IMR-90 (cell line): ENCODE measurements around the gene EEF1AKMT1. TPM values are rescaled to one million over a fixed set of nuclear protein-coding genes. Genes with fewer than 3 reads are reported as not detected.

Source experiments
- ATAC-seq: fragments of 200-7000 bp; cut with Tn5 transposase; 2 replicates; pipeline ENCODE4 v1.9.1; 2020; ENCODE audit warnings: low read depth, mild to moderate bottlenecking, moderate library complexity
- BruUV-seq: library from RNA; stranded (reverse); fragments of 400-500 nt; replicated peaks from 2 replicates; lab custom pipeline; 2021; lab: Mats Ljungman, UMichigan
- CTCF ChIA-PET: fragments of 300-600 bp; formaldehyde crosslinking; extraction: SDS; loops from one replicate; lab custom pipeline; 2021; ENCODE audit warnings: antibody characterized with exemption; lab: Yijun Ruan, JAX
- POLR2A ChIA-PET: fragments of 300-600 bp; sonication (Branson Sonifier 250); formaldehyde crosslinking; loops from one replicate; lab custom pipeline; 2022; ENCODE audit warnings: antibody characterized with exemption; ENCODE audit not compliant: unreplicated experiment; lab: Charles Lee
- DNase-seq: peaks from one replicate; pipeline ENCODE4 v3.0.0; 2013
- H2AFZ ChIP-seq: replicated peaks from 2 replicates; pipeline ENCODE3; 2013; ENCODE audit warnings: low read length, mild to moderate bottlenecking; ENCODE audit not compliant: poor library complexity
- H2AK5ac ChIP-seq: 2 replicates; pipeline ENCODE4 v1.6.1; 2013; ENCODE audit warnings: low read depth, low read length, inconsistent platforms
- H2AK9ac ChIP-seq: replicated peaks from 2 replicates; pipeline ENCODE3; 2013; ENCODE audit warnings: mild to moderate bottlenecking, low read depth, low read length, moderate library complexity; ENCODE audit not compliant: poor library complexity
- H2BK120ac ChIP-seq: 2 replicates; pipeline ENCODE4 v1.6.1; 2013; ENCODE audit warnings: low read depth, low read length, inconsistent platforms
- H2BK15ac ChIP-seq: 3 replicates; pipeline ENCODE4 v1.6.1; 2013; ENCODE audit warnings: low read depth, low read length, inconsistent platforms
- H2BK20ac ChIP-seq: 2 replicates; pipeline ENCODE4 v1.6.1; 2013; ENCODE audit warnings: low read depth, mild to moderate bottlenecking, inconsistent platforms, low read length, moderate library complexity
- H2BK5ac ChIP-seq: 2 replicates; pipeline ENCODE4 v1.6.1; 2013; ENCODE audit warnings: mild to moderate bottlenecking, low read depth, low read length, inconsistent platforms; ENCODE audit not compliant: poor library complexity, severe bottlenecking
- H3K14ac ChIP-seq: replicated peaks from 2 replicates; pipeline ENCODE4 v1.6.1; 2013; ENCODE audit warnings: low read depth, low read length, inconsistent platforms
- H3K18ac ChIP-seq: 2 replicates; pipeline ENCODE4 v1.6.1; 2013; ENCODE audit warnings: low read depth, low read length, control low read depth
- H3K23ac ChIP-seq: 2 replicates; pipeline ENCODE4 v1.6.1; 2013; ENCODE audit warnings: low read depth, low read length, inconsistent platforms
- H3K27ac ChIP-seq: 2 replicates; pipeline ENCODE4 v1.5.1; 2013; ENCODE audit warnings: mild to moderate bottlenecking, control low read depth, low read length; ENCODE audit not compliant: insufficient read depth
- H3K27me3 ChIP-seq: 2 replicates; pipeline ENCODE4 v1.6.1; 2013; ENCODE audit warnings: low read length; ENCODE audit not compliant: control insufficient read depth, insufficient read depth
- H3K36me3 ChIP-seq: 2 replicates; pipeline ENCODE4 v1.6.1; 2013; ENCODE audit warnings: low read length, mixed read lengths; ENCODE audit not compliant: control insufficient read depth, insufficient read depth
- H3K4ac ChIP-seq: 2 replicates; pipeline ENCODE4 v1.6.1; 2013; ENCODE audit warnings: low read depth, low read length, inconsistent platforms
- H3K4me1 ChIP-seq: 2 replicates; pipeline ENCODE4 v1.6.1; 2013; ENCODE audit warnings: low read length, mixed read lengths; ENCODE audit not compliant: control insufficient read depth, insufficient read depth
- H3K4me2 ChIP-seq: 2 replicates; pipeline ENCODE4 v1.6.1; 2013; ENCODE audit warnings: low read depth, mild to moderate bottlenecking, control low read depth, low read length, moderate library complexity
- H3K4me3 ChIP-seq: 2 replicates; pipeline ENCODE4 v1.5.1; 2013; ENCODE audit warnings: low read depth, mild to moderate bottlenecking, control low read depth, low read length, moderate library complexity; ENCODE audit not compliant: insufficient read depth
- H3K56ac ChIP-seq: 2 replicates; pipeline ENCODE4 v1.6.1; 2013; ENCODE audit warnings: low read length, inconsistent platforms; ENCODE audit not compliant: insufficient read depth; ENCODE audit errors: extremely low read depth
- H3K79me1 ChIP-seq, 2 experiments: 2 replicates each; pipeline ENCODE4 v1.6.1; 2013; ENCODE audit warnings: low read length in 2 of 2, inconsistent platforms in 1 of 2, low read depth in 1 of 2
- H3K9ac ChIP-seq: 2 replicates; pipeline ENCODE4 v1.6.1; 2013; ENCODE audit warnings: low read depth, low read length, control low read depth
- H3K9me1 ChIP-seq: 2 replicates; pipeline ENCODE4 v1.6.1; 2013; ENCODE audit warnings: low read length, inconsistent platforms; ENCODE audit not compliant: insufficient read depth
- H3K9me3 ChIP-seq: 2 replicates; pipeline ENCODE4 v1.6.1; 2013; ENCODE audit warnings: low read length; ENCODE audit not compliant: control insufficient read depth, insufficient read depth
- H4K20me1 ChIP-seq: 2 replicates; pipeline ENCODE4 v1.6.1; 2013; ENCODE audit warnings: low read length, inconsistent platforms; ENCODE audit not compliant: insufficient read depth
- H4K5ac ChIP-seq: 2 replicates; pipeline ENCODE4 v1.6.1; 2013; ENCODE audit warnings: mild to moderate bottlenecking, low read depth, low read length, control low read depth
- H4K8ac ChIP-seq, 2 experiments: 2 replicates each; pipeline ENCODE4 v1.6.1; 2013; ENCODE audit warnings: low read depth in 2 of 2, low read length in 2 of 2, control low read depth in 1 of 2, inconsistent platforms in 1 of 2
- H4K91ac ChIP-seq: 2 replicates; pipeline ENCODE4 v1.6.1; 2013; ENCODE audit warnings: low read depth, low read length, inconsistent platforms; ENCODE audit not compliant: insufficient read depth
- BHLHE40 ChIP-seq: fragments of 150-350 bp; IDR thresholded peaks from 2 replicates; pipeline ENCODE4 v1.6.1; 2016; ENCODE audit warnings: mild to moderate bottlenecking, low read depth, low read length
- CEBPB ChIP-seq: IDR thresholded peaks from 2 replicates; pipeline ENCODE4 v1.6.1; 2012; ENCODE audit warnings: low read depth, low read length, improper control_type of control experiment
- CHD1 ChIP-seq: IDR thresholded peaks from 2 replicates; pipeline ENCODE4 v1.6.1; 2012; ENCODE audit warnings: low read depth, low read length, improper control_type of control experiment
- FOS ChIP-seq: fragments of 150-350 bp; IDR thresholded peaks from 2 replicates; pipeline ENCODE4 v1.6.1; 2016; ENCODE audit warnings: low read depth, low read length
- MAFK ChIP-seq: IDR thresholded peaks from 2 replicates; pipeline ENCODE4 v1.6.1; 2012; ENCODE audit warnings: low read depth, low read length, improper control_type of control experiment
- MXI1 ChIP-seq: IDR thresholded peaks from 2 replicates; pipeline ENCODE4 v1.6.1; 2012; ENCODE audit warnings: low read depth, mild to moderate bottlenecking, low read length, moderate library complexity, borderline replicate concordance
- NFE2L2 ChIP-seq: fragments of 150-350 bp; IDR thresholded peaks from 2 replicates; pipeline ENCODE4 v1.6.1; 2016; ENCODE audit warnings: low read depth, mild to moderate bottlenecking, low read length
- POLR2A ChIP-seq: IDR thresholded peaks from 2 replicates; pipeline ENCODE4 v1.6.1; 2012; ENCODE audit warnings: mild to moderate bottlenecking, low read depth, low read length
- RAD21 ChIP-seq: IDR thresholded peaks from 2 replicates; pipeline ENCODE4 v1.6.1; 2012; ENCODE audit warnings: low read length, improper control_type of control experiment
- RCOR1 ChIP-seq: IDR thresholded peaks from 2 replicates; pipeline ENCODE4 v1.6.1; 2012; ENCODE audit warnings: mild to moderate bottlenecking, low read length, improper control_type of control experiment; ENCODE audit not compliant: insufficient replicate concordance
- RFX5 ChIP-seq: IDR thresholded peaks from 2 replicates; pipeline ENCODE4 v1.8.0; 2012; ENCODE audit warnings: low read depth, mild to moderate bottlenecking, low read length, moderate library complexity
- SMC3 ChIP-seq: fragments of 150-350 bp; IDR thresholded peaks from 2 replicates; pipeline ENCODE4 v1.6.1; 2016; ENCODE audit warnings: low read depth, mild to moderate bottlenecking, antibody characterized with exemption, low read length, moderate library complexity
- WGBS, 2 experiments: methylation state at CpG; one replicate each; pipeline versions ENCODE4 v1.1.5 to v1.1.7; 2013; ENCODE audit warnings: missing lambda C conversion rate in 2 of 2; ENCODE audit not compliant: insufficient read length in 1 of 2; ENCODE audit errors: extremely low coverage in 2 of 2; 5-methylcytosine and 5-hydroxymethylcytosine counted together
- dilution Hi-C: fragments of 300-500 bp; cut with HindIII; formaldehyde crosslinking; loops from one replicate; pipeline ENCODE4 v1.14.3; 2018; ENCODE audit warnings: low sequenced_read_pairs; ENCODE audit not compliant: unreplicated experiment
- in situ Hi-C: fragments of 300-500 bp; cut with MboI; formaldehyde crosslinking; loops from 3 replicates; pipeline ENCODE4 v1.14.3; 2019; ENCODE audit warnings: low sequenced_read_pairs, inconsistent platforms, mixed read lengths
- intact Hi-C: fragments of 100-400 bp; cut with micrococcal nuclease; formaldehyde crosslinking; loops from 2 replicates; pipeline ENCODE4 v1.10.0; 2022
- polyA plus RNA-seq, 3 experiments: library from polyadenylated mRNA; depleted of rRNA; stranded (reverse); fragments of >200 nt; gene quantifications; 2 replicates each; pipeline ENCODE4 v1.2.3, GENCODE V29; 2012; ENCODE audit warnings: low replicate concordance in 1 of 3
- total RNA-seq: library from RNA; depleted of rRNA; stranded (reverse); fragments of >200 nt; gene quantifications from 2 replicates; pipeline ENCODE4 v1.2.3, GENCODE V29; 2012
- TF ChIP-seq, protein P1 (sequence below): fragments of 150-350 bp; IDR thresholded peaks from 2 replicates; pipeline ENCODE4 v1.6.1; 2016; ENCODE audit warnings: low read depth, mild to moderate bottlenecking, low read length, moderate library complexity, borderline replicate concordance
- TF ChIP-seq, protein P2 (sequence below): fragments of 150-350 bp; IDR thresholded peaks from 2 replicates; pipeline ENCODE4 v1.6.1; 2017; ENCODE audit warnings: mild to moderate bottlenecking, antibody characterized with exemption, low read length, low read depth
- TF ChIP-seq, protein P3 (sequence below): conservative IDR thresholded peaks from 2 replicates; pipeline ENCODE4 v1.5.1; 2012; ENCODE audit warnings: mild to moderate bottlenecking, low read depth, low read length, improper control_type of control experiment

EEF1AKMT1 gene
- total and polyA plus RNA-seq, 2 of the 4 experiments (the other 2 are of a cell fraction) = 10.0 to 10.6 TPM

DNA sequence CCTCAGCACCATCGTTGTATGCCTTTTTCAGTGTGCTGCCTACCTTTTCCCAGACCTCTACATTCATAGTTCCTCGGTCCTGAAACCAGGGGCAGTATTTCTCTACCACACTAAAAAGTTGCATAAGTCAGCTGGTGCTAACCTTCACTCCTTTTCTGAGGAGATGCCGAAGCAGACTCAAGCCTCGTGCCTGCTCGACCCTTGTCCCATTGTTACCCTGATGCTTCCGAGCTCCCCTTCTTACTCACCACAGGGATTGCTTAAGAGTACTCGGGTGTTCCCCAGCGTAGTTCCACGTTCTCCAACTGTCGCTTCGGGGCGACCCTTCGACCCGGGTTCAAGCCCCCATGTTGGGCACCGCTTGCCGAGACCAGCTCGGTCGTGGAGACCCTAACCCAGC lies 89.2 kb downstream of the EEF1AKMT1 start:
- no peaks in the 10 kb centered on the region for H4K20me1 ChIP-seq
- H3K4me3 ChIP-seq = no peak overlapping the region
- H3K27me3 ChIP-seq = no peaks in the 10 kb centered on the region
- no peak overlapping the region for H4K91ac ChIP-seq
- ATAC-seq (no peak), DNase-seq (no peak)
- H3K79me1 ChIP-seq = no peaks in the 10 kb centered on the region
- no peak overlapping the region for H3K27ac ChIP-seq
- H3K4ac ChIP-seq = no peak overlapping the region
- TF ChIP-seq RFX5 (no peak), NFE2L2 (no peak), MAFK (no peak), CEBPB (no peak), CHD1 (no peak), POLR2A (no peak), FOS (no peak), BHLHE40 (no peak), RAD21 (no peak), RCOR1 (no peak), SMC3 (no peak), MXI1 (no peak)
- TF ChIP-seq, protein P1, sequence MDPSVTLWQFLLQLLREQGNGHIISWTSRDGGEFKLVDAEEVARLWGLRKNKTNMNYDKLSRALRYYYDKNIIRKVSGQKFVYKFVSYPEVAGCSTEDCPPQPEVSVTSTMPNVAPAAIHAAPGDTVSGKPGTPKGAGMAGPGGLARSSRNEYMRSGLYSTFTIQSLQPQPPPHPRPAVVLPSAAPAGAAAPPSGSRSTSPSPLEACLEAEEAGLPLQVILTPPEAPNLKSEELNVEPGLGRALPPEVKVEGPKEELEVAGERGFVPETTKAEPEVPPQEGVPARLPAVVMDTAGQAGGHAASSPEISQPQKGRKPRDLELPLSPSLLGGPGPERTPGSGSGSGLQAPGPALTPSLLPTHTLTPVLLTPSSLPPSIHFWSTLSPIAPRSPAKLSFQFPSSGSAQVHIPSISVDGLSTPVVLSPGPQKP = no peak
- TF ChIP-seq, protein P2, sequence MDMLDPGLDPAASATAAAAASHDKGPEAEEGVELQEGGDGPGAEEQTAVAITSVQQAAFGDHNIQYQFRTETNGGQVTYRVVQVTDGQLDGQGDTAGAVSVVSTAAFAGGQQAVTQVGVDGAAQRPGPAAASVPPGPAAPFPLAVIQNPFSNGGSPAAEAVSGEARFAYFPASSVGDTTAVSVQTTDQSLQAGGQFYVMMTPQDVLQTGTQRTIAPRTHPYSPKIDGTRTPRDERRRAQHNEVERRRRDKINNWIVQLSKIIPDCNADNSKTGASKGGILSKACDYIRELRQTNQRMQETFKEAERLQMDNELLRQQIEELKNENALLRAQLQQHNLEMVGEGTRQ = no peak
- TF ChIP-seq, protein P3, sequence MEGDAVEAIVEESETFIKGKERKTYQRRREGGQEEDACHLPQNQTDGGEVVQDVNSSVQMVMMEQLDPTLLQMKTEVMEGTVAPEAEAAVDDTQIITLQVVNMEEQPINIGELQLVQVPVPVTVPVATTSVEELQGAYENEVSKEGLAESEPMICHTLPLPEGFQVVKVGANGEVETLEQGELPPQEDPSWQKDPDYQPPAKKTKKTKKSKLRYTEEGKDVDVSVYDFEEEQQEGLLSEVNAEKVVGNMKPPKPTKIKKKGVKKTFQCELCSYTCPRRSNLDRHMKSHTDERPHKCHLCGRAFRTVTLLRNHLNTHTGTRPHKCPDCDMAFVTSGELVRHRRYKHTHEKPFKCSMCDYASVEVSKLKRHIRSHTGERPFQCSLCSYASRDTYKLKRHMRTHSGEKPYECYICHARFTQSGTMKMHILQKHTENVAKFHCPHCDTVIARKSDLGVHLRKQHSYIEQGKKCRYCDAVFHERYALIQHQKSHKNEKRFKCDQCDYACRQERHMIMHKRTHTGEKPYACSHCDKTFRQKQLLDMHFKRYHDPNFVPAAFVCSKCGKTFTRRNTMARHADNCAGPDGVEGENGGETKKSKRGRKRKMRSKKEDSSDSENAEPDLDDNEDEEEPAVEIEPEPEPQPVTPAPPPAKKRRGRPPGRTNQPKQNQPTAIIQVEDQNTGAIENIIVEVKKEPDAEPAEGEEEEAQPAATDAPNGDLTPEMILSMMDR = no peak
- dilution Hi-C loops = no loop called here
- H3K14ac ChIP-seq = no peak overlapping the region
- H3K9ac ChIP-seq = no peak overlapping the region
- H2BK120ac ChIP-seq = no peak overlapping the region
- peaks cover 3% of the 10 kb centered on the region; the same call in 1 of the 2 replicates for H3K9me1 ChIP-seq
- H3K4me1 ChIP-seq = peaks cover 5% of the 10 kb centered on the region; the same call in 1 of the 2 replicates
- H3K18ac ChIP-seq = no peak overlapping the region
- no peaks in the 10 kb centered on the region for H3K36me3 ChIP-seq
- no peak overlapping the region for H2BK20ac ChIP-seq
- no peak overlapping the region for H4K8ac ChIP-seq
- no TSS peak for BruUV-seq
- intact Hi-C loops = no loop called here
- ChIA-PET CTCF (no interaction called here), POLR2A (no interaction called here)
- WGBS, 2 experiments = 90% methylated on average over 10 of the region's 18 CpGs; no CpG with 5 or more reads in 1 of the 2 experiments
- H2AK5ac ChIP-seq = no peak overlapping the region
- no peak overlapping the region for H4K5ac ChIP-seq
- H3K4me2 ChIP-seq = no peak overlapping the region
- H3K56ac ChIP-seq = no peak overlapping the region
- in situ Hi-C loops = no loop called here
- no peak overlapping the region for H2BK5ac ChIP-seq
- H3K9me3 ChIP-seq = no peaks in the 10 kb centered on the region
- no peak overlapping the region for H3K23ac ChIP-seq
- H2AK9ac ChIP-seq = no peak overlapping the region
- H2AFZ ChIP-seq = no peak overlapping the region
- no peak overlapping the region for H2BK15ac ChIP-seq
